HG03097 (cell line): ENCODE data around the gene PDGFD.
A peak's percentile ranks its signal among the peaks of the same experiment; 100 is the strongest.

Experiments
- ATAC-seq: cut with Tn5 transposase; IDR thresholded peaks from one replicate; pipeline ENCODE4 v1.9.1; 2021; ENCODE audit not compliant: unreplicated experiment, low FRiP score

PDGFD gene

GRCh38 chr11:104011044-104011443 lies 152.9 kb downstream of the PDGFD start:
- ATAC-seq: no peak

- no peak for ATAC-seq
These were observed 154.2 kb downstream of the PDGFD start for GRCh38 chr11:104009744-104010143.

- no peak for ATAC-seq
These were observed 158.6 kb downstream of the PDGFD start for GRCh38 chr11:104005234-104005855.

- ATAC-seq: no peak
These were observed 160.5 kb downstream of the PDGFD start for GRCh38 chr11:104003491-104003890.

- ATAC-seq: no peak
These were observed 162.3 kb downstream of the PDGFD start for GRCh38 chr11:104001561-104002056.

- no peak for ATAC-seq
These were observed 163.1 kb downstream of the PDGFD start for GRCh38 chr11:104000798-104001197.

- ATAC-seq: no peak
These were observed 165.0 kb downstream of the PDGFD start for GRCh38 chr11:103998826-103999508.

- ATAC-seq: peak; percentile 64
These were observed 166.9 kb downstream of the PDGFD start for GRCh38 chr11:103997082-103997481.

- ATAC-seq: no peak
These were observed 168.1 kb downstream of the PDGFD start for GRCh38 chr11:103995896-103996295.

- no peak for ATAC-seq
These were observed 169.4 kb downstream of the PDGFD start for GRCh38 chr11:103994518-103994917.

- no peak for ATAC-seq
These were observed 169.9 kb downstream of the PDGFD start for GRCh38 chr11:103994094-103994493.

GRCh38 chr11:103993507-103993906 lies 170.4 kb downstream of the PDGFD start:
- no peak for ATAC-seq

GRCh38 chr11:103988595-103988969 lies 175.4 kb downstream of the PDGFD start:
- ATAC-seq: no peak

- no peak for ATAC-seq
These were observed 176.0 kb downstream of the PDGFD start for GRCh38 chr11:103987629-103988594.

- ATAC-seq: no peak
These were observed 178.9 kb downstream of the PDGFD start for GRCh38 chr11:103985041-103985440.

GRCh38 chr11:103980108-103980507 lies 183.8 kb downstream of the PDGFD start:
- no peak for ATAC-seq

GRCh38 chr11:103978616-103979595 lies 185.0 kb downstream of the PDGFD start:
- ATAC-seq: no peak

- no peak for ATAC-seq
These were observed 191.9 kb downstream of the PDGFD start for GRCh38 chr11:103972013-103972412.

- ATAC-seq: peak; percentile 75
These were observed 193.2 kb downstream of the PDGFD start for GRCh38 chr11:103970701-103971249.

GRCh38 chr11:103968685-103969084 lies 195.3 kb downstream of the PDGFD start:
- ATAC-seq: no peak
